OCI-LY3 (cell line): ENCODE results near the gene PIK3CB.

Experiments used
- CTCF ChIP-seq: fragments of 200-600, 300-600 bp; sonication (generic); IDR thresholded peaks from 2 replicates; pipeline ENCODE4 v1.5.1; 2014; ENCODE audit warnings: antibody characterized with exemption, low read length, low read depth
- EZH2phosphoT487 ChIP-seq: fragments of 200-600 bp; shearing (Covaris generic); IDR thresholded peaks from 2 replicates; pipeline ENCODE4 v1.6.1; 2018; ENCODE audit warnings: antibody characterized with exemption, mixed run types, low read depth

GRCh38 chr3:138827222-138827621, 7.5 kb downstream of the PIK3CB start:
- TF ChIP-seq CTCF (no peak), EZH2phosphoT487 (no peak)
